Smooth muscle cell (in vitro differentiated cells): ENCODE results near the gene TMEM127. TPM values are rescaled to one million over a fixed set of nuclear protein-coding genes. Genes with fewer than 3 reads are reported as not detected.

Experiments
- DNase-seq: peaks from one replicate; lab custom pipeline; 2025; ENCODE audit not compliant: unreplicated experiment; lab: John Stamatoyannopoulos, UW
- H2AFZ ChIP-seq: fragments of 200-600 bp; sonication (generic); 2 replicates; pipeline ENCODE4 v1.6.0; 2016; ENCODE audit warnings: antibody characterized with exemption, low read depth, mild to moderate bottlenecking
- H3F3A ChIP-seq: fragments of 200-600 bp; sonication (generic); 2 replicates; pipeline ENCODE4 v1.6.0; 2017; ENCODE audit warnings: antibody characterized with exemption, low read depth
- H3K27ac ChIP-seq: fragments of 200-600 bp; sonication (generic); 2 replicates; pipeline ENCODE4 v1.5.1; 2016; ENCODE audit warnings: low read depth, mild to moderate bottlenecking
- H3K27me3 ChIP-seq: fragments of 200-600 bp; sonication (generic); 2 replicates; pipeline ENCODE4 v1.6.1; 2016; ENCODE audit warnings: low read depth, mild to moderate bottlenecking
- H3K36me3 ChIP-seq: fragments of 200-600 bp; sonication (generic); 2 replicates; pipeline ENCODE4 v1.5.1; 2016; ENCODE audit warnings: low read depth
- H3K4me1 ChIP-seq: fragments of 200-600 bp; sonication (generic); 2 replicates; pipeline ENCODE4 v1.5.1; 2016; ENCODE audit warnings: low read depth
- H3K4me2 ChIP-seq: fragments of 200-600 bp; sonication (generic); 2 replicates; pipeline ENCODE4 v1.6.0; 2016; ENCODE audit warnings: mild to moderate bottlenecking
- H3K4me3 ChIP-seq: fragments of 200-600 bp; sonication (generic); 2 replicates; pipeline ENCODE4 v1.5.1; 2016; ENCODE audit warnings: mild to moderate bottlenecking
- H3K79me2 ChIP-seq: fragments of 200-600 bp; sonication (generic); 2 replicates; pipeline ENCODE4 v1.6.0; 2016; ENCODE audit warnings: low read depth, mild to moderate bottlenecking
- H3K9ac ChIP-seq: fragments of 200-600 bp; sonication (generic); 2 replicates; pipeline ENCODE4 v1.6.0; 2016; ENCODE audit warnings: low read depth
- H3K9me3 ChIP-seq: fragments of 200-600 bp; sonication (generic); replicated peaks from 2 replicates; pipeline ENCODE4 v1.5.1; 2016; ENCODE audit warnings: low read depth
- H4K20me1 ChIP-seq: fragments of 200-600 bp; sonication (generic); 2 replicates; pipeline ENCODE4 v1.6.0; 2016; ENCODE audit warnings: low read depth
- WGBS: methylation state at CpG from one replicate; pipeline ENCODE4 v1.1.7; 2016; ENCODE audit warnings: low lambda C conversion rate; 5-methylcytosine and 5-hydroxymethylcytosine counted together
- polyA plus RNA-seq: library from polyadenylated mRNA; unstranded; fragments of >200 nt; fragmentation: Nextera tagmentation; extraction: Ambion mirVana; gene quantifications from 2 replicates; pipeline ENCODE4 v1.2.1, GENCODE V29; 2016
- total RNA-seq: library from RNA; depleted of rRNA; stranded (reverse); fragments of >200 nt; gene quantifications from 2 replicates; pipeline ENCODE4 v1.2.3, GENCODE V29; 2014
- TF ChIP-seq, protein P1 (sequence below): fragments of 200-600 bp; sonication (generic); IDR thresholded peaks from 2 replicates; pipeline ENCODE4 v1.5.1; 2017; ENCODE audit warnings: borderline replicate concordance, mild to moderate bottlenecking, antibody characterized with exemption; ENCODE audit not compliant: insufficient read depth, poor library complexity, severe bottlenecking

Gene TMEM127
- total and polyA plus RNA-seq, 2 experiments from 2014 or later: 21.9 to 31.8 TPM

DNA sequence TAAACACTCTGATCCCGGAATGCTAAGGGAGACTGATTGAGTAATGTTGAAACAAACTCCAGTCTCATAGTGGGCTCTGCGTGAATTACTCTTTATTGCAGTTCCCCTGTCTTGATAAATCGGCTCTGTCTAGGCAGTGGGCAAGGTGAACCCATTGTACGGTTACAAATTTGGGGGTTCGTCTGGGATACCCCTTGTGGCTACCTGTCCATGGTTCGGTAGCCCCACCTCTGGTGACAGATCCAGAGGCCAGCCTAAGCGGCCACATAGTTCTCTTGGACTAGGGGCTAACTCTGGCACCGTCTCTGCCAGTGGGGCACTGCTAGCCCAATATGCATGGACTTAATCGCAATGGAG lies 56.1 kb downstream of the TMEM127 start:
- H3K4me1 ChIP-seq: peaks cover 26% of the 10 kb centered on the region
- TF ChIP-seq, protein P1, sequence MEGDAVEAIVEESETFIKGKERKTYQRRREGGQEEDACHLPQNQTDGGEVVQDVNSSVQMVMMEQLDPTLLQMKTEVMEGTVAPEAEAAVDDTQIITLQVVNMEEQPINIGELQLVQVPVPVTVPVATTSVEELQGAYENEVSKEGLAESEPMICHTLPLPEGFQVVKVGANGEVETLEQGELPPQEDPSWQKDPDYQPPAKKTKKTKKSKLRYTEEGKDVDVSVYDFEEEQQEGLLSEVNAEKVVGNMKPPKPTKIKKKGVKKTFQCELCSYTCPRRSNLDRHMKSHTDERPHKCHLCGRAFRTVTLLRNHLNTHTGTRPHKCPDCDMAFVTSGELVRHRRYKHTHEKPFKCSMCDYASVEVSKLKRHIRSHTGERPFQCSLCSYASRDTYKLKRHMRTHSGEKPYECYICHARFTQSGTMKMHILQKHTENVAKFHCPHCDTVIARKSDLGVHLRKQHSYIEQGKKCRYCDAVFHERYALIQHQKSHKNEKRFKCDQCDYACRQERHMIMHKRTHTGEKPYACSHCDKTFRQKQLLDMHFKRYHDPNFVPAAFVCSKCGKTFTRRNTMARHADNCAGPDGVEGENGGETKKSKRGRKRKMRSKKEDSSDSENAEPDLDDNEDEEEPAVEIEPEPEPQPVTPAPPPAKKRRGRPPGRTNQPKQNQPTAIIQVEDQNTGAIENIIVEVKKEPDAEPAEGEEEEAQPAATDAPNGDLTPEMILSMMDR: no peak
- no peak for DNase-seq
- H3K27ac ChIP-seq: no peak overlapping the region
- H3K9me3 ChIP-seq: no peaks in the 10 kb centered on the region
- peaks cover 46% of the 10 kb centered on the region for H3K79me2 ChIP-seq
- H3K36me3 ChIP-seq: no peaks in the 10 kb centered on the region
- H2AFZ ChIP-seq: peak overlapping the region; percentile 94
- H4K20me1 ChIP-seq: peaks cover 30% of the 10 kb centered on the region
- no peaks in the 10 kb centered on the region for H3F3A ChIP-seq
- H3K9ac ChIP-seq: peak overlapping the region; percentile 51
- H3K4me3 ChIP-seq: peak overlapping the region; percentile 77
- 88% methylated on average over 9 of the region's 9 CpGs for WGBS
- H3K4me2 ChIP-seq: peak overlapping the region; percentile 92
- no peaks in the 10 kb centered on the region for H3K27me3 ChIP-seq

DNA sequence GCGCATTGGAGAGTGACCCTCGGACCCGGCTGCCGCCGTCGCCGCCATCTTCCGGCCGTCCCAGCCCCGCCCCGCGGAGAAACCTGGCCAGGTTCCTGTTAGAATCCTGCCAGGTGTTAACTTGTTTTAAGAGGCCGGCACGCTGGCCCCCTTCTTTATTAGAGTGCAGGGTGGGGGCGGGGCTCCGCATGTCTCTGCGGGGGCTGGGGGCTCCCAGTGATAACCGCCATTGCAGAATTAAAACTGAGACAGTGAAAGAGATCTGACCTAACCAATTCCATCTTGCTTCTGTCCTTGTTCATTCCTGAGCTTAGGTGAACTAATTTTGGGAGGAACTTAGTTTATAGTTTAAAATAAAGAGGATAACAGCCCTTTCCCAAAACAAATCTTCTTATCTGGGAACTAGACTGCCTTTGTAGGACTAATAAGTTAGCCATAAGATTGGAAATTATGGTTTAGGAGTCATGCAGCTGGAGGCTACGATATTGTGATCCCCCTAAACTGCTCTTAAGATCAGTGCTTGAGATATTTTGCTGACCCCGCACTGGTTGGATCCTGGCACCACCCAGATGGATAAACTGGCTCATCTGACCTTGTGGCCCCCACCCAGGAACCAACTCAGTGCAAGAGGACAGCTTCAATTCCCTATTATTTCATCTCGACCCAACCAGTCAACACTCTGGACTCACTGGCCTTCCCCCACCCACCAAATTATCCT lies 56.6 kb downstream of the TMEM127 start:
- H3K4me1 ChIP-seq: peaks cover 26% of the 10 kb centered on the region
- peaks cover 51% of the 10 kb centered on the region for H3K79me2 ChIP-seq

DNA sequence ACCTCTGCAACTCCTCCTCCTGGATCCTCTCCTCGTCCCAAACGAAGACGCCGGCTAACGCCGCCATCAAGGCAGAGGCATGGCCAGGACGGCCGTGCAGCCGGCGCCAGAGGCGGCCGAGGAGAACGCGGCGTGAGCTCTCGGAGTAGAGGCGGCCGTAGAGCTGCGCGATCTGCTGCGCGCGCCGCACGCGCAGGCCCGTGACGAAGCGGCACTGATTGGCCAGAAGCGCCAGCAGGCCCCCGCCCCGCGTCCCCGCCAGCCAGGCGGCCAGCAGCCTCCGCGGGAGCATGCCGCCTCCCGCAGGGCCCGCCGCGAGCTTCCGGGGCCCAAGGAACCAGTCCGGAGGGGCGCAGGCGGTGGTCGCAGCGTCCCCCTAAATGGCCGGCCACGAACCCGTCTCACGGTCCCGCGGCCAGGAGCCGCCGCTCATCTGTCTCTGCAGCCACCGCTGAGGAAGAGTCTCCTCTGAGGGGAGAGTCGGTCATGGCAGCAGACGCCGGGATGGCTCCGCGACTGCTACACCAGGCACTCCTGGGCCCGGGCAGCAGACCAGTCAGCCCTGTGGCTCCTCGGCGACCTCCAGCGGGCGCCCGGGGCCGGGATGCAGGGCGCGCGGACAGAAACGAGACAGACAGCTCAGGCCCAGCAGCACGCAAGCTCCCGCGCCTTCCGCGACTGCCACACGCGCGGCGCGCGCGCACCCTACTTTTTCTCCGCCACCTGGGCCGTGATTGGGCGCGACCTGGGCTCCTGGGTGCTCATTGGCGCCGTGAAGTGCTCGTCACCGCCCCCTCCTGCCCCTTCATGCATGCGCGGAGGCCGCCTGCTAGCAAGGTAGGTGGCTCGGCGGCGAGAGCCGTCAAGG lies 57.4 kb downstream of the TMEM127 start, which contains the start of gene STARD7:
Gene STARD7 (minus strand): TSS at position 685 of the 868 bp plus-strand sequence. CDS start 393 bp downstream, at position 292.
- Histone ChIP-seq H3K27ac (peak within 1 kb of the TSS; percentile 65), H3K27me3 (no peaks in the 10 kb centered on the region), H4K20me1 (peaks cover 44% of the 10 kb centered on the region), H3K9me3 (no peaks in the 10 kb centered on the region), H3K4me3 (peak within 1 kb of the TSS; percentile 77), H3K79me2 (peaks cover 59% of the 10 kb centered on the region), H3K9ac (peak within 1 kb of the TSS; percentile 76), H2AFZ (peak within 1 kb of the TSS; percentile 94), H3K4me2 (peak within 1 kb of the TSS; percentile 92), H3F3A (no peaks in the 10 kb centered on the region), H3K4me1 (peaks cover 26% of the 10 kb centered on the region), H3K36me3 (no peaks in the 10 kb centered on the region)
- peak; percentile 92 for DNase-seq
- TF ChIP-seq, protein P1: no peak
- WGBS: under 1% methylated on average over 97 of the region's 100 CpGs

More for the DNA sequence above, 56.6 kb downstream of the TMEM127 start:
- 12% methylated on average over 18 of the region's 21 CpGs for WGBS
- Histone ChIP-seq H3K4me3 (peak overlapping the region; percentile 77), H3K27ac (peak overlapping the region; percentile 12), H3K4me2 (peak overlapping the region; percentile 92), H4K20me1 (peaks cover 36% of the 10 kb centered on the region), H2AFZ (peak overlapping the region; percentile 94), H3K27me3 (no peaks in the 10 kb centered on the region), H3K9ac (peak overlapping the region; percentile 51), H3F3A (no peaks in the 10 kb centered on the region), H3K9me3 (no peaks in the 10 kb centered on the region), H3K36me3 (no peaks in the 10 kb centered on the region)
- TF ChIP-seq, protein P1: no peak
- no peak for DNase-seq
